Esophagus squamous epithelium (tissue), 4 donors: ENCODE data around the gene KCNN3.

ENCODE experiments used
- CTCF ChIP-seq, 6 experiments: fragments of 450-650 bp in 4 of 6; fragments of 200-600 bp in 2 of 6; sonication (generic) in 2 of 6; IDR thresholded peaks; one replicate each; pipeline ENCODE4 v1.5.1; 2016 to 2019; ENCODE audit warnings: antibody characterized with exemption in 6 of 6, mild to moderate bottlenecking in 4 of 6, moderate library complexity in 4 of 6
- POLR2A ChIP-seq, 4 donors: fragments of 450-650 bp; IDR thresholded peaks; one replicate each; pipeline ENCODE4 v1.6.1; 2017; ENCODE audit warnings: antibody characterized with exemption in 4 of 4, mild to moderate bottlenecking in 4 of 4, moderate library complexity in 3 of 4

GRCh38 chr1:154896771-154897286 is 26.7 kb upstream of the KCNN3 start:
- TF ChIP-seq POLR2A (IDR thresholded peaks at IDR 0.05): no peak
- no peak for TF ChIP-seq CTCF (IDR thresholded peaks at IDR 0.05)
